ENCODE measurements around the gene SLC2A5.
"Not testable (repeated sequence)": the region's sequence is repeated elsewhere in the genome, so short reads cannot be mapped to it uniquely, and the experiment has no call there.

Gene SLC2A5

GRCh38 chr1:9069326-9070100 is at the start of gene SLC2A5:
TSS of gene SLC2A5 (minus strand) at chr1:9069635. CDS start at chr1:9069536, 99 bp downstream.
- DNase-seq, result no peak

- DNase-seq, result no peak
Observed at GRCh38 chr1:9118186-9118585, 48.8 kb upstream of the SLC2A5 start.

GRCh38 chr1:9115351-9116205 is 46.1 kb upstream of the SLC2A5 start:
- peak; percentile 17 for DNase-seq

- no peak for DNase-seq
Observed at GRCh38 chr1:9112961-9113880, 43.8 kb upstream of the SLC2A5 start.

- peak; percentile 60 for DNase-seq
Observed at GRCh38 chr1:9111957-9112356, 42.5 kb upstream of the SLC2A5 start.

- no peak for DNase-seq
Observed at GRCh38 chr1:9111357-9111691, 41.9 kb upstream of the SLC2A5 start.

GRCh38 chr1:9110669-9111356 is 41.4 kb upstream of the SLC2A5 start:
- DNase-seq, result peak; percentile 87

- DNase-seq, result no peak
Observed at GRCh38 chr1:9108056-9108665, 38.7 kb upstream of the SLC2A5 start.

- DNase-seq, result no peak
Observed at GRCh38 chr1:9107136-9107535, 37.7 kb upstream of the SLC2A5 start.

GRCh38 chr1:9106286-9106685 is 36.9 kb upstream of the SLC2A5 start:
- DNase-seq, result no peak

GRCh38 chr1:9105336-9105867 is 36.0 kb upstream of the SLC2A5 start:
- DNase-seq, result no peak

GRCh38 chr1:9101510-9102146 is 32.2 kb upstream of the SLC2A5 start:
- peak; percentile 35 for DNase-seq

- no peak for DNase-seq
Observed at GRCh38 chr1:9100471-9101043, 31.1 kb upstream of the SLC2A5 start.

GRCh38 chr1:9099555-9099954 is 30.1 kb upstream of the SLC2A5 start:
- no peak for DNase-seq

GRCh38 chr1:9097947-9098705 is 28.7 kb upstream of the SLC2A5 start:
- DNase-seq, result no peak

GRCh38 chr1:9095818-9096217 is 26.4 kb upstream of the SLC2A5 start:
- no peak for DNase-seq

GRCh38 chr1:9093996-9094595 is 24.7 kb upstream of the SLC2A5 start:
- not testable (repeated sequence) for DNase-seq

GRCh38 chr1:9093581-9093980 is 24.1 kb upstream of the SLC2A5 start:
- DNase-seq, result no peak

GRCh38 chr1:9093091-9093490 is 23.7 kb upstream of the SLC2A5 start:
- DNase-seq, result no peak

GRCh38 chr1:9088807-9089206 is 19.4 kb upstream of the SLC2A5 start:
- no peak for DNase-seq
